Measurements from ENCODE around the gene ITGB3BP. TPM values are rescaled to one million over a fixed set of nuclear protein-coding genes. Genes with fewer than 3 reads are reported as not detected.

The ITGB3BP gene
- total and polyA plus RNA-seq, 2 of the 8 experiments (the other 6 are each of a cell fraction or from before 2014, with no cell fraction given) = 17.6 to 49.1 TPM

DNA sequence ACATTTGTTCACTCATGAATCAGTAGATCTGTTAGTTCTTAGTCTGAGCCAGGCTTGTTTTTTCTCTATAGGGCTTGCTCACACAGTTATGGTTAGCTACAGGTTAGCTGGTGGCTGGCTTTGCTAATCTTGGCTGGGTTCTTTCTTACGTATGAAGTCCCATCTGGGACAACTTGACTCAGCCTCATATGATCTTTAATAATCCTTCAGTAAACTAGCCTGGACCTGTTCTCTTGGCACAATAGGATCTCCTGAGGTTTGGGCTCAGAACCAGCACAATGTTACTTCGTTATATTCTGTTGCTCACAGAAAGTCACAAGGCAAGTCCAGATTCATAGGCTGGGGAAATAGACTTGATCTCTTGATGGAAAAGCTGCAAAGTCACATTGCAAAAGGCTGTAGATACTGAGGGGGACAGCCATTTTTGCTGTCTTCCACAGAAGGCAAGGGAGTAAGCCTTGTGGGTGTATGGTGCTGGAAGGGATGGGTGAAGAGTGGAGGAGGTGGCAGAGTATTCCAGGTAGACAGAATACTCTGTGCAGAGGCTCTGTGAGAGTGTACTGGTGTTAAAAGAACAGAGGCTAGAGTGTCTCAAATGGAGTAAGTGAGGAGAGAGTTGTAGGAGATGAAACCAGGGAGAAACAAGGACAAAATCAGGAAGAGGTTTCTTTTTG lies 24.7 kb upstream of the ITGB3BP start:
- H3K23me2 ChIP-seq (ENCODE audit: low read depth, low read length) = no peaks in the 10 kb centered on the region
- ChIA-PET CTCF (ENCODE audit: partially characterized antibody) (interaction anchor here (1.2 kb wide), 1 partner anchor 69 kb away, joined by 3 read pairs; no protein-coding TSS in a partner anchor), POLR2A (ENCODE audit: partially characterized antibody) (no interaction called here)
- DNase-seq (ENCODE audit: low read depth in 1 of 2, low spot score in 2 of 2) (no peak), FAIRE-seq (no peak)
- no peaks in the 10 kb centered on the region for H4K20me1 ChIP-seq (replicated peaks in 1 of 2; ENCODE audit: control insufficient read depth in 1 of 2, insufficient read depth in 2 of 2, low read length in 2 of 2)
- no peaks in the 10 kb centered on the region for H3K36me3 ChIP-seq (ENCODE audit: control insufficient read depth in 2 of 4, insufficient read depth in 4 of 4, low read length in 3 of 4)
- no peak overlapping the region for H3K56ac ChIP-seq (replicated peaks; ENCODE audit: insufficient read length, low read depth, low read length)
- no peak overlapping the region for H3K4me2 ChIP-seq (ENCODE audit: insufficient read depth in 1 of 2, low read depth in 2 of 2, low read length in 2 of 2)
- H3K79me2 ChIP-seq (ENCODE audit: control insufficient read depth in 1 of 2, insufficient read depth in 2 of 2, low read length in 2 of 2) = no peaks in the 10 kb centered on the region
- H3K27ac ChIP-seq (ENCODE audit: low read depth, low read length) = no peak overlapping the region
- 86% methylated on average over 2 of the region's 2 CpGs; no CpG with 5 or more reads in 1 of the 2 experiments for WGBS, 2 experiments (ENCODE audit: extremely low coverage in 1 of 2, insufficient coverage in 1 of 2, insufficient read length in 1 of 2, insufficient replicate concordance in 2 of 2, low coverage in 1 of 2, low lambda C conversion rate in 2 of 2, missing lambda C conversion rate in 1 of 2)
- no peak overlapping the region for H4K8ac ChIP-seq (ENCODE audit: extremely low read depth, insufficient read depth, low read length)
- no peak overlapping the region for H2BK20ac ChIP-seq (ENCODE audit: low read length)
- H3K23ac ChIP-seq (ENCODE audit: insufficient read length) = no peak overlapping the region
- H3K14ac ChIP-seq (ENCODE audit: insufficient read length) = no peak overlapping the region
- no peak overlapping the region for H2BK120ac ChIP-seq (replicated peaks; ENCODE audit: low read depth, low read length)
- H3K9ac ChIP-seq (replicated peaks in 1 of 4; ENCODE audit: extremely low read depth in 1 of 4, low read depth in 3 of 4, low read length in 3 of 4) = no peak overlapping the region
- H3K18ac ChIP-seq (ENCODE audit: extremely low read depth, low read length) = no peak overlapping the region
- no peaks in the 10 kb centered on the region for H3K27me3 ChIP-seq (replicated peaks in 1 of 4; ENCODE audit: control insufficient read depth in 3 of 4, extremely low read depth in 1 of 4, insufficient read depth in 3 of 4, low read length in 3 of 4)
- H3K4me3 ChIP-seq (ENCODE audit: extremely low read depth in 1 of 4, insufficient read depth in 2 of 4, low read depth in 3 of 4, low read length in 4 of 4) = no peak overlapping the region
- no peak for TF ChIP-seq CEBPB (IDR thresholded peaks at IDR 0.05; ENCODE audit: low read depth, low read length)
- TF ChIP-seq, protein P1, sequence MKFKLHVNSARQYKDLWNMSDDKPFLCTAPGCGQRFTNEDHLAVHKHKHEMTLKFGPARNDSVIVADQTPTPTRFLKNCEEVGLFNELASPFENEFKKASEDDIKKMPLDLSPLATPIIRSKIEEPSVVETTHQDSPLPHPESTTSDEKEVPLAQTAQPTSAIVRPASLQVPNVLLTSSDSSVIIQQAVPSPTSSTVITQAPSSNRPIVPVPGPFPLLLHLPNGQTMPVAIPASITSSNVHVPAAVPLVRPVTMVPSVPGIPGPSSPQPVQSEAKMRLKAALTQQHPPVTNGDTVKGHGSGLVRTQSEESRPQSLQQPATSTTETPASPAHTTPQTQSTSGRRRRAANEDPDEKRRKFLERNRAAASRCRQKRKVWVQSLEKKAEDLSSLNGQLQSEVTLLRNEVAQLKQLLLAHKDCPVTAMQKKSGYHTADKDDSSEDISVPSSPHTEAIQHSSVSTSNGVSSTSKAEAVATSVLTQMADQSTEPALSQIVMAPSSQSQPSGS (IDR thresholded peaks at IDR 0.05; ENCODE audit: low read length) = no peak
- no peak for TF ChIP-seq SAP30 (IDR thresholded peaks at IDR 0.05; ENCODE audit: insufficient read depth, insufficient replicate concordance, low read length)
- no peak for TF ChIP-seq HDAC6 (IDR thresholded peaks at IDR 0.05; ENCODE audit: low read depth, low read length)
- H3K4me1 ChIP-seq (replicated peaks in 1 of 4; ENCODE audit: control insufficient read depth in 3 of 4, insufficient read depth in 4 of 4, low read length in 3 of 4) = no peaks in the 10 kb centered on the region
- H2AK5ac ChIP-seq (ENCODE audit: low read depth, low read length) = no peak overlapping the region
- no peak overlapping the region for H2BK15ac ChIP-seq (ENCODE audit: low read length)
- no peak overlapping the region for H2AFZ ChIP-seq (ENCODE audit: low read length)
- H3K79me1 ChIP-seq (ENCODE audit: low read depth, low read length) = no peaks in the 10 kb centered on the region
- no peaks in the 10 kb centered on the region for H3K9me3 ChIP-seq (ENCODE audit: insufficient read depth in 2 of 2, low read depth in 1 of 2, low read length in 1 of 2)
- no peak overlapping the region for H4K91ac ChIP-seq (replicated peaks; ENCODE audit: insufficient read length, low read length)
- H2BK12ac ChIP-seq (ENCODE audit: low read depth, low read length) = no peak overlapping the region
- no peak overlapping the region for H2BK5ac ChIP-seq (ENCODE audit: low read depth, low read length)
- no peak overlapping the region for H3K4ac ChIP-seq (replicated peaks; ENCODE audit: insufficient read length, low read depth, low read length)
- H4K5ac ChIP-seq (ENCODE audit: insufficient read length, low read depth, low read length) = no peak overlapping the region

All from H1 (cell line).